Testis (tissue), 3 donors: ENCODE measurements around the gene FRMD5. TPM values are rescaled to one million over a fixed set of nuclear protein-coding genes. Genes with fewer than 3 reads are reported as not detected.

ENCODE experiments used
- DNase-seq: peaks from one replicate; pipeline ENCODE4 v3.0.0-alpha.2; 2019
- H3K27ac ChIP-seq, 2 donors: fragments of 200-600 bp; sonication (generic); one replicate each; pipeline ENCODE4 v1.5.1; 2019
- H3K27me3 ChIP-seq: fragments of 200-600 bp; sonication (generic); one replicate; pipeline ENCODE4 v1.5.1; 2019
- H3K36me3 ChIP-seq: fragments of 200-600 bp; sonication (generic); one replicate; pipeline ENCODE4 v1.5.1; 2017; ENCODE audit warnings: low read depth; ENCODE audit errors: missing control alignments
- H3K4me1 ChIP-seq: fragments of 200-600 bp; sonication (generic); one replicate; pipeline ENCODE4 v1.5.1; 2019
- H3K4me3 ChIP-seq, 2 donors: fragments of 200-600 bp; sonication (generic); one replicate each; pipeline ENCODE4 v1.5.1; 2017 to 2019
- H3K9me3 ChIP-seq: fragments of 200-600 bp; sonication (generic); one replicate; pipeline ENCODE4 v1.5.1; 2017
- CTCF ChIP-seq, 3 experiments: fragments of 450-650 bp in 2 of 3; fragments of 200-600 bp in 1 of 3; sonication (generic) in 1 of 3; IDR thresholded peaks; one replicate each; pipeline ENCODE4 v1.5.1; 2016 to 2019; ENCODE audit warnings: antibody characterized with exemption in 3 of 3, mild to moderate bottlenecking in 2 of 3, moderate library complexity in 1 of 3
- POLR2A ChIP-seq: fragments of 450-650 bp; IDR thresholded peaks from one replicate; pipeline ENCODE4 v1.6.1; 2017; ENCODE audit warnings: antibody characterized with exemption, mild to moderate bottlenecking, moderate library complexity
- WGBS, 2 donors: methylation state at CpG; one replicate each; pipeline ENCODE4 v1.1.5; 2018; 5-methylcytosine and 5-hydroxymethylcytosine counted together
- intact Hi-C: fragments of 100-400 bp; cut with DNase I; formaldehyde crosslinking; loops from one replicate; pipeline ENCODE4 v1.15.1; 2023; ENCODE audit warnings: low total_unique reads
- polyA plus RNA-seq: library from polyadenylated mRNA; stranded (reverse); fragments of 350-450 nt; fragmentation: Illumina TruSeq; extraction: RNeasy Lipid Tissue Mini Kit (QIAGEN cat#74804); gene quantifications from one replicate; pipeline ENCODE4 v1.2.3, GENCODE V29; 2014; ENCODE audit warnings: low read depth, low replicate concordance; ENCODE audit not compliant: insufficient read depth
- total RNA-seq, 2 donors: library from RNA; depleted of rRNA; stranded (reverse); fragments of >200 nt; gene quantifications; one replicate each; pipeline ENCODE4 v1.2.3, GENCODE V29; 2016

FRMD5 gene
- total and polyA plus RNA-seq, 3 donors from 2014 or later: 10.5 to 12.3 (median 10.6) TPM

DNA sequence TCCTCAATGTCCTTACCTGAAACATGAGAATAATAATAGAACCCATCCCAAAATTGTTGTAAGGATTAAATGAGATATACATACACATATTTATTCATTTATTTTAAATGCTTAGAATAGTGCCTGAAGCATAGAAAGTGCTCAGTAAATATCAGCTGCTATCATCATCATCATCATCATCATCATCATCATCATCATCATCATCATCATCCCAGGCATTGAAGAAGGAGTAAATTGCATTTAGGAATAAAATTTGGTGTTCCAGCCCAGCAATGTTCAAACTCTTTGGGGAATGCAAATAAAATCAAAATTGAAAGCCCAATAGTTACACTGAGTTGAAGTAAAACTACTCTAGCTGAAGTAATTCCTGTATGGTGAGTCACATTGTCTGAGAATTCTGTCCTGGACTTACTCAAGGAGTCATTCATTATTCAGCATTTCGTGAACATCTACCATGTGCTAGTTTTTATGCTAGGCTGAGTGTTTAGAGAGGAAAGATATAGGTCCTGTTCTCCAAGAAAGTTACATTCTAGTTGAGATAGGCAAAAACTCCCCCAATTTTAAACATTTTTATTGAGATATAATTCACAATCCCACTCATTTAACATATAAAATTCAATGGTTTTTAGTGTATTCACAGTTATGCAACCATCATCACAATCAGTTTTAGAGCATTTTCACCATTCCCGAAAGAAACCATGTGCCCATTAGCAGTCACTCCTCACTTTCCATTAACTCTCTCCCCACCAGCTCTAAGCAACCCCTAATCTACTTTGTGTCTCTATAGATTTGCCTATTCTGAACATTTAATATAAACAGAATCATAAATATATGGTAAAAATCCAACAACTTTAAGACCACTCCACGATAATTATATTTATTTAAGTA, 107.2 kb downstream of the FRMD5 start:
- TF ChIP-seq POLR2A: no peak
- no peak for TF ChIP-seq CTCF (IDR thresholded peaks at IDR 0.05)
- Histone ChIP-seq H3K4me3 (no peak overlapping the region), H3K27me3 (no peaks in the 10 kb centered on the region), H3K4me1 (no peaks in the 10 kb centered on the region), H3K36me3 (no peaks in the 10 kb centered on the region), H3K9me3 (no peaks in the 10 kb centered on the region), H3K27ac (no peak overlapping the region)
- intact Hi-C loops: no loop called here
- no peak for DNase-seq
- 69 to 73% methylated on average over 3 of the region's 3 CpGs for WGBS, 2 donors

GRCh38 chr15:44084770-44085169, 110.3 kb downstream of the FRMD5 start:
- H3K36me3 ChIP-seq: no peaks in the 10 kb centered on the region
- no peaks in the 10 kb centered on the region for H3K4me1 ChIP-seq
- no peaks in the 10 kb centered on the region for H3K9me3 ChIP-seq
- no peaks in the 10 kb centered on the region for H3K27me3 ChIP-seq
- no peak overlapping the region for H3K4me3 ChIP-seq
- no peak overlapping the region for H3K27ac ChIP-seq
- intact Hi-C loops: no loop called here
- TF ChIP-seq POLR2A: no peak
- TF ChIP-seq CTCF (IDR thresholded peaks at IDR 0.05): no peak
- no peak for DNase-seq
- 88 to 96% methylated on average over 2 of the region's 2 CpGs for WGBS, 2 donors

DNA sequence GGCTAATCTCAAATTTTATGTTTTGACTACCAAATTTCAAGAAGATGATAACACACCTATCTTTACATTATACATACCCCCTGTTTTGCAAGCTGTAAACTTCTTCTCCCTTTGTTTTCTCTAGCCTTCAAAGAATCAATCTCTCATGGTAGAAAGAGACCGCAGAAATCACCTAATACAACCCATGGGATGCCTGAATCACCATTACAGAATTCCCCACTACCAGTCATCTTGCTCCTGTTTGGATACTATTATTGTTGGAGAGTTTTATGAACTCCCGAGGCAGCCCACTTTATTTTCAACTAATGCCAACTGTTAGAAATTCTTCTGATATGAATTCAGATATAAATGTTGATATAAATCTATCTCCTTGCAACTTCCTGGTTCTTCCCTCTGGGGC, 110.9 kb downstream of the FRMD5 start:
- 83 to 94% methylated on average over 2 of the region's 2 CpGs for WGBS, 2 donors
- Histone ChIP-seq H3K27me3 (no peaks in the 10 kb centered on the region), H3K9me3 (no peaks in the 10 kb centered on the region), H3K4me1 (no peaks in the 10 kb centered on the region), H3K36me3 (no peaks in the 10 kb centered on the region), H3K27ac (no peak overlapping the region), H3K4me3 (no peak overlapping the region)
- TF ChIP-seq CTCF (IDR thresholded peaks at IDR 0.05): no peak
- TF ChIP-seq POLR2A: no peak
- DNase-seq: no peak
- intact Hi-C loops: no loop called here

GRCh38 chr15:44082558-44083157, 112.4 kb downstream of the FRMD5 start:
- no peaks in the 10 kb centered on the region for H3K27me3 ChIP-seq
- H3K27ac ChIP-seq: no peak overlapping the region
- no peak overlapping the region for H3K4me3 ChIP-seq
- H3K36me3 ChIP-seq: no peaks in the 10 kb centered on the region
- WGBS, 2 donors: 62 to 86% methylated on average over 1 of the region's 1 CpG
- intact Hi-C loops: no loop called here
- H3K4me1 ChIP-seq: no peaks in the 10 kb centered on the region
- TF ChIP-seq CTCF (IDR thresholded peaks at IDR 0.05) (no peak), POLR2A (no peak)
- no peaks in the 10 kb centered on the region for H3K9me3 ChIP-seq
- DNase-seq: no peak
